ENCODE results near the gene ZMYND8. TPM values are rescaled to one million over a fixed set of nuclear protein-coding genes. Genes with fewer than 3 reads are reported as not detected.
A peak's percentile ranks its signal among the peaks of the same experiment; 100 is the strongest.

Gene ZMYND8
- polyA plus RNA-seq, 3 donors = 1.4 to 13.8 (median 5.8) TPM

DNA sequence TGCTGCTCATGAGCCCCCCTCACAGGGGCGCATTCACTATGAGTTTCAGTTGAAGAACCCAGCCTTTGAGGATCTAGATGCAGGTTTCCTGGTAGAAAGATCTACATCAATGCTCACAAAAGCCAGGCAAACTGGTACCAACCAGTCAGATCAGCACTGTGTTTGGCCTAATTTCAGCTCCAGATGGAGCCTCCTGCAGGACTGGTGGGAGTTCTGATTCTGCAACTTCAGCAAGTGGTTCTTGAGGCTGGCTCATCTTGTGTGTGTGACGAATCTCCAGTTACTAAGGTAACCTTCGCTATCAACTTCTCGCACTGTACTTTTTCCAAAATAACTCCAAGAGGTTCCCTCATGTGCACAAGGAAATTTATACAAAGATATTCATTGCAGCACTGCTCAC is 118.8 kb downstream of the ZMYND8 start:
- 96% methylated on average over 4 of the region's 4 CpGs for WGBS (ENCODE audit: insufficient coverage)
- Histone ChIP-seq H2AFZ (ENCODE audit: insufficient read depth, low read depth, low read length, poor library complexity, severe bottlenecking) (no peak overlapping the region), H4K20me1 (ENCODE audit: insufficient read depth, low read length) (no peaks in the 10 kb centered on the region), H3K4me3 (replicated peaks in 1 of 3; ENCODE audit: low read depth in 2 of 3, low read length in 3 of 3) (no peak overlapping the region), H3K9ac (ENCODE audit: insufficient read depth, low read length, poor library complexity, severe bottlenecking) (no peak overlapping the region), H3K4me1 (ENCODE audit: control insufficient read depth in 1 of 2, insufficient read depth in 2 of 2, low read length in 2 of 2) (no peaks in the 10 kb centered on the region), H3K27me3 (ENCODE audit: control insufficient read depth in 2 of 2, insufficient read depth in 2 of 2, low read length in 2 of 2) (no peaks in the 10 kb centered on the region), H3K9me3 (replicated peaks in 1 of 2; ENCODE audit: control insufficient read depth in 1 of 2, insufficient read depth in 1 of 2, low read length in 2 of 2) (no peaks in the 10 kb centered on the region), H3K79me2 (ENCODE audit: insufficient read depth, low read length) (no peaks in the 10 kb centered on the region), H3K27ac (ENCODE audit: low read depth in 1 of 2, low read length in 2 of 2) (no peak overlapping the region), H3K4me2 (replicated peaks; ENCODE audit: extremely low read depth, low read length, poor library complexity, severe bottlenecking) (no peak overlapping the region), H3K36me3 (replicated peaks in 1 of 2; ENCODE audit: control insufficient read depth in 1 of 2, insufficient read depth in 2 of 2, low read length in 2 of 2) (peaks cover 81 to 91% of the 10 kb centered on the region in 2 donors)
- Mint-ChIP-seq H3K36me3 (peaks cover 68 to 90% of the 10 kb centered on the region in 2 donors), H3K27ac (peak overlapping the region in 1 of 7 donors; percentile 54), H3K27me3 (ENCODE audit: low read depth in 3 of 3) (peaks cover 0 to 2% (median 0%) of the 10 kb centered on the region in 3 donors), H3K9me3 (no peaks in the 10 kb centered on the region), H3K4me1 (no peaks in the 10 kb centered on the region), H3K4me3 (no peak overlapping the region)
- intact Hi-C loops (cut with micrococcal nuclease) = no loop called here
- TF ChIP-seq CTCF (IDR thresholded peaks at IDR 0.05) = no peak
- no peak for DNase-seq

- WGBS (ENCODE audit: insufficient coverage) = no CpG with 5 or more reads among the region's 1 CpG
These were observed 119.9 kb downstream of the ZMYND8 start for GRCh38 chr20:47236639-47236900.

More at GRCh38 chr20:47236639-47236900, 119.9 kb downstream of the ZMYND8 start:
- H3K27me3 Mint-ChIP-seq (ENCODE audit: low read depth in 3 of 3) = peaks cover 0 to 3% (median 0%) of the 10 kb centered on the region in 3 donors
- Histone ChIP-seq H2AFZ (ENCODE audit: insufficient read depth, low read depth, low read length, poor library complexity, severe bottlenecking) (no peak overlapping the region), H3K4me1 (ENCODE audit: control insufficient read depth in 1 of 2, insufficient read depth in 2 of 2, low read length in 2 of 2) (no peaks in the 10 kb centered on the region), H3K79me2 (ENCODE audit: insufficient read depth, low read length) (no peaks in the 10 kb centered on the region), H3K27me3 (ENCODE audit: control insufficient read depth in 2 of 2, insufficient read depth in 2 of 2, low read length in 2 of 2) (no peaks in the 10 kb centered on the region), H3K36me3 (replicated peaks in 1 of 2; ENCODE audit: control insufficient read depth in 1 of 2, insufficient read depth in 2 of 2, low read length in 2 of 2) (peaks cover 80 to 89% of the 10 kb centered on the region in 2 donors), H4K20me1 (ENCODE audit: insufficient read depth, low read length) (no peaks in the 10 kb centered on the region), H3K9ac (ENCODE audit: insufficient read depth, low read length, poor library complexity, severe bottlenecking) (no peak overlapping the region), H3K27ac (ENCODE audit: low read depth in 1 of 2, low read length in 2 of 2) (no peak overlapping the region), H3K4me2 (replicated peaks; ENCODE audit: extremely low read depth, low read length, poor library complexity, severe bottlenecking) (no peak overlapping the region), H3K4me3 (replicated peaks in 1 of 3; ENCODE audit: low read depth in 2 of 3, low read length in 3 of 3) (no peak overlapping the region), H3K9me3 (replicated peaks in 1 of 2; ENCODE audit: control insufficient read depth in 1 of 2, insufficient read depth in 1 of 2, low read length in 2 of 2) (no peaks in the 10 kb centered on the region)
- peaks cover 69 to 89% of the 10 kb centered on the region in 2 donors for H3K36me3 Mint-ChIP-seq
- no peak overlapping the region for H3K4me3 Mint-ChIP-seq
- H3K27ac Mint-ChIP-seq = peak overlapping the region in 1 of 7 donors; percentile 56
- intact Hi-C loops (cut with micrococcal nuclease) = no loop called here
- H3K4me1 Mint-ChIP-seq = no peaks in the 10 kb centered on the region
- TF ChIP-seq CTCF (IDR thresholded peaks at IDR 0.05) = no peak
- no peaks in the 10 kb centered on the region for H3K9me3 Mint-ChIP-seq
- DNase-seq = no peak

All from CD14-positive monocyte (primary cell).